GM21526 (cell line): Measurements from ENCODE around the gene ARHGAP27.
"Not testable (repeated sequence)": the region's sequence is repeated elsewhere in the genome, so short reads cannot be mapped to it uniquely, and the experiment has no call there.

Experiments used
- ATAC-seq: cut with Tn5 transposase; IDR thresholded peaks from one replicate; pipeline ENCODE4 v1.9.1; 2021; ENCODE audit warnings: moderate library complexity; ENCODE audit not compliant: unreplicated experiment, low FRiP score

ARHGAP27 gene

GRCh38 chr17:45432405-45433158 lies at the start of gene ARHGAP27:
ARHGAP27 (minus strand) TSS chr17:45432870; CDS start chr17:45430279, 2,591 bp downstream.
- no peak for ATAC-seq

- not testable (repeated sequence) for ATAC-seq
Measured at GRCh38 chr17:45482317-45482716, 49.6 kb upstream of the ARHGAP27 start.

GRCh38 chr17:45475436-45475835 lies 42.8 kb upstream of the ARHGAP27 start:
- not testable (repeated sequence) for ATAC-seq

GRCh38 chr17:45472249-45472648 lies 39.6 kb upstream of the ARHGAP27 start:
- not testable (repeated sequence) for ATAC-seq

- ATAC-seq, result not testable (repeated sequence)
Measured at GRCh38 chr17:45469204-45469563, 36.5 kb upstream of the ARHGAP27 start.

GRCh38 chr17:45468293-45469203 lies 35.9 kb upstream of the ARHGAP27 start:
- ATAC-seq, result not testable (repeated sequence)

- ATAC-seq, result not testable (repeated sequence)
Measured at GRCh38 chr17:45461524-45462327, 29.1 kb upstream of the ARHGAP27 start.

- not testable (repeated sequence) for ATAC-seq
Measured at GRCh38 chr17:45460422-45460821, 27.8 kb upstream of the ARHGAP27 start.

- ATAC-seq, result not testable (repeated sequence)
Measured at GRCh38 chr17:45454341-45454740, 21.7 kb upstream of the ARHGAP27 start.

- not testable (repeated sequence) for ATAC-seq
Measured at GRCh38 chr17:45453731-45454130, 21.1 kb upstream of the ARHGAP27 start.

- ATAC-seq, result not testable (repeated sequence)
Measured at GRCh38 chr17:45453225-45453534, 20.5 kb upstream of the ARHGAP27 start.

- ATAC-seq, result not testable (repeated sequence)
Measured at GRCh38 chr17:45452329-45453224, 19.9 kb upstream of the ARHGAP27 start.

GRCh38 chr17:45451660-45452059 lies 19.0 kb upstream of the ARHGAP27 start:
- not testable (repeated sequence) for ATAC-seq

GRCh38 chr17:45451131-45451530 lies 18.5 kb upstream of the ARHGAP27 start:
- ATAC-seq, result no peak

- ATAC-seq, result not testable (repeated sequence)
Measured at GRCh38 chr17:45449708-45450329, 17.1 kb upstream of the ARHGAP27 start.

- ATAC-seq, result not testable (repeated sequence)
Measured at GRCh38 chr17:45449260-45449659, 16.6 kb upstream of the ARHGAP27 start.

GRCh38 chr17:45448483-45448882 lies 15.8 kb upstream of the ARHGAP27 start:
- not testable (repeated sequence) for ATAC-seq

GRCh38 chr17:45448066-45448465 lies 15.4 kb upstream of the ARHGAP27 start:
- ATAC-seq, result not testable (repeated sequence)

GRCh38 chr17:45447650-45448049 lies 15.0 kb upstream of the ARHGAP27 start:
- not testable (repeated sequence) for ATAC-seq
